ENCODE results near the gene C2orf66.

The C2orf66 gene

DNA sequence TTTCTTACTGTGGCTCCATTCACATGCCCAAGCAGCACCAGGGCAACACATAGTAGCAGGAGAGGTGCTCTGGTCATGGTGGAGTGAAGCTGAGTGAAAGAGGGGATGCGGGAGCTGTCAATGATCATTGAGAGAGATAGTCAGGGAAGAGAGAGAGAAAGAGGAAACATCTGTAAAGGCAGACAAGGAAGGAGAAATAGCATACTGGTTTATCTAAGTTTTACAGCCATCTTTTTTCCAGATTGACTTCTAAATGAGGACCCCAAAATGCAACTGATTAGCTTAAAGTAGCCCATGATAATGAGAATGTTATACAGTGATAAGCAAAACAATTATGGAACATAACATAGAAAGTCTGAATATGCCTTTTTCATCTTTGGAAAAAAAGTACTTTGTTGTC lies at the start of gene C2orf66:
TSS of gene C2orf66 (minus strand) at position 96 of the 400 bp plus-strand sequence. CDS start at position 77, 19 bp downstream.
- DNase-seq (ENCODE audit: low read depth) = no peak

DNA sequence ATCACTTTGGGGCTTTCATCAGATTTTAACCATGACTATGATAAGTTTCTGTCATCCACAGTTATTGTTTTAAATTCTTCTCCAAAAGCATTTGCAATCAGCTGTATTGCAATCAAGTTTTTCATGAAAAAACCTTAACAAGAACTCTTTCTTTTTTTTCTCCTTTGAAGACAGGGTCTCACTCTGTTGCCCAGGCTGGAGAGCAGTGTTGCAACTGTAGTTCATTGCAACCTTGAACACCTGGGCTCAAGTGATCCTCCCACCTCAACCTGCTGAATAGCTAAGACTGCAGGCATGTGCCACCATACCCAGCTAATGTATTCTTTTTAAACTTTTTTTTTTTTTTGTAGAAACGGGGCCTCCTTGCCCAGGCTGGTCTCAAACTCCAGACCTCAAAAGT lies 45.5 kb upstream of the C2orf66 start:
- no peak for DNase-seq (ENCODE audit: low read depth)

DNA sequence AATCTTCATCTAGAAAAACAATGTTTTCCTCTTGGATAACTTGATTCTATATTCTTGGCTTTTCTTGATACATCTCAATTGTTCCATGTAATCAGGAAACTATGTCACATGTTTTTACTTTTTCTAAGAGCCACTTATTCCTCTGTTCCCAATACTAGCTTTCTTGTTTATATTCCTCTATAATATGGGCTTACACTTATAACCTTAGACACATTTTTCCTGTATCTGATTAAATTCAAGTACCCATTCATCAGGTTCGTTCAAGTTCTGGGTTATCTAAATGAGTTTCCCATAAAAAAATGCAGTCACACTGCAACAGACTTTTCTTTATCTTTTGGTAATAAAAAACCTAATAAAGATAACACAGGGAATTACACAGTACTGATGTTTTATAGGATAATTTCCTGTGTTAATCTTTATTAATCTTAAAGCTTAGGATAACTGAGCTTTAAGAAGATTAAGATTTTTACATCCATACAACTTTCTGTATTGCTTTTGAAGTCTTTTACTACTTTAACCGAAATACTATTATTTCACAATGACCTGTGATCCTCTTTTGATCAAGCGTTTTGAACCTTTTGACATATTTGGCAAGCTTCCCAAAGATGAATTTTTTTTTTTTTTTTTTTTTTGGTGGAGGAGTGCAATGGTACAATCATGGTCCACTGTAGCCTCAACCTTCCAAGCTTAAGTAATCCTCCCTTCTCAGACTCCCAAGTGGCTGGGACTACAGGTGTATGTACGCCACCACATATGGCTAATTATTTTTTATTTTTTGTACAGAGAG lies 44.3 kb upstream of the C2orf66 start:
- no peak for DNase-seq (ENCODE audit: low read depth)

DNA sequence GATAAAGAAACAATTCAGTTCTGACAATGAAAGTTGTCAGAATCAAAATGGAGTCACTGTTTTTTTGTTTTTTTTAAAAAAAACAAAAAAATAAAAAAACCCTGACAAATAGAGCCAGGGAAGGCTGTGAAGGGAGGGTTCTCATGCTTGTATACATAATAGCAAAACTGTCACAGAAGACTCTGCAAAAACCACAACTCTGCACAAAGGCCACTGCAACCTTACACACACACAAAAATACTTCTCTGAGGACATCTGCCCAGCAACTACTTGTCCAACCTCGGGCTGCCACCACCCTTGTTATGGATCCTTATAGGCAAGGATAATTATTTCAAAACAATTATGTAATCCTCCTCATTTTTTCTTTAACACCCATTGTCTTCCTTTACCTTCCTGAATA lies 41.9 kb upstream of the C2orf66 start:
- no peak for DNase-seq (ENCODE audit: low read depth)

DNA sequence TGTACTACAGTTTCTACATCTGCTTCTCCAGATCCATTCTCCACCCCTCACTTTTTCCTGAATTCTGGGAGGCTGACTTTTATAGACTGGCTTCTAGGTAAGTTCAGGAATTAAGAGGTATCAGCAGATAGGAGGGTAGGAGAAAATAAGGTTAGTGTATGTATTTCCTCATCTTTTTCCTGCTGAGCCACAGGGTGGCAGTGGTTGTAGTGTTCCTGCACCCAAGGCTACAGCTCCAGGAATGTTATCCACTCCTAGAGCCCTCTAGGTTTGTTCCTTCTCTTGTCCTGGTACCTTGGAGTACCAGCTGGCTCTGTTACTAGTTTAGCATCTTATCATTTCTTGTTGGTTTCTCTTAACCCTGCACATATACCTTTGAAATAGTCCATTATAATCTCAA lies 40.7 kb upstream of the C2orf66 start:
- DNase-seq (ENCODE audit: low read depth) = no peak

DNA sequence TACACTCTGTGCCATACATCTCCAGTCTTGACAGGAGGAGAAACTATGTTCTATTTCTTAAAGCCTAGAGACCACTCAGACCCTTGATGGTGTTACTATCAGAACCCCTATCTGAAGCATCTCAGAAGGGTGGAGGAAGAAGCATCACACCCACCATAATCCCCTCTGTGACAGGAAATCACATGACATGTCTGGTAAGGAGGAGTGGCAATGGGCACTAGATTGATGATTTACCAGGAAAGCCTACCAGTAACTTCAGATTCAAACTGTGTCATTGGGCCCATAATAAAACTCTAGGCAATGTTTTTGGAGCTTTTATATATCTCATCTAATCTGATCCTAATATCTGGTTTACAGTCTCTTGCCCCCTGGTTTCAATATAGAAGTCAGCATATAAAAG lies 37.1 kb upstream of the C2orf66 start:
- DNase-seq (ENCODE audit: low read depth) = no peak

DNA sequence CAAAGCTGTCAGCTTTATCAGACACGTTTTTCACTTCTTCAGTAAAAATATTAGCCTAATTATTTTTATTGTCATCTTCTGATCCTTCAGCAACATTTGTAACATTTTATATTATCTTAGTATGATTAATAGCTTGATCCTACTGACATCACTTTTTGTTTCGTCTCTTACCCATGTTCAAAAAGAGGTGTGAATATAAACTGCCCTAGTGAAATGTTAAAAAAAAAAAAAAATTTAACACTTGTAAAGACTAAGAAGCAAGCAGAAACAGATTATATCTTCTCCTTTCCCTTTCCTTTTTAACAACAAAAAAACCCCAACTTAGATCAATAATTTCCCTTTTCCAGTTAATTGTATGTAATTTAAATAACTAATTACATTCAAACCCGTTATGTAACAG lies 36.2 kb upstream of the C2orf66 start:
- no peak for DNase-seq (ENCODE audit: low read depth)

DNA sequence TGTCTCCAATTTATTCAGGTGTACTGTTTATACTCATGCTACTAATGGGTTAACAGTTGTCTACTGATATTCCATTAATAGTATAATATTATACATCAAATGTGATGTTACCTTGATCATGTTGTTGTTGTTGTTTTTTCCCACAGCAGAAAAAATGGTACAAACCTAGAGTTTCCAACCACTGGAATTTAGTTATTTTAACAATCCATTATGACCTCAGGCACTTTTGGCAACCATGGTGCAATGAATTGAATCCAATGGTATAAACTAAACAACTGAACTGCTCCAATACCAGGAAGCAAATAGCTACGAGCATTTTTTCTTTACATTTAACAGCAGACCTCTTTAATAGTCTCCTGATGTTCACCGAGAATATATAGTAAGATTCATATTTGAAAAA lies 31.0 kb upstream of the C2orf66 start:
- DNase-seq (ENCODE audit: low read depth) = no peak

DNA sequence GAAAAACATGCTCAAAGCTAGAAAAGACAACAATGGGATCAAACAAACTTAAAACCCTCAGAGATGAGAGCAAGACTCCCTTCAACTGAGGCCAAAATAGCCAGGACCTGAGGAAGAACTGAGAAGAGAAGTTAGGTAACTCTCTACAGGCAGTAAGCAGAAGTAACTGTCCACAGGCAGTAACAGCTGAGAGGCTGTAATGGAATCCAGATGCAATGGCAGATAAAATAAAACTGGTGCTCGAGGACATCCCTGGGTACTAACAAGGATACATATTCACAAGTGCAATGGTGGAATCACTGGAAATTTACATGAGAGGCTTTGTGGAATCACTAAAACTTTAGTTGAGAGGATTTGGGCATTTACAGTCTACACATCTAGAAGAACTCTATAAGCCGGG lies 30.4 kb upstream of the C2orf66 start:
- DNase-seq (ENCODE audit: low read depth) = no peak

DNA sequence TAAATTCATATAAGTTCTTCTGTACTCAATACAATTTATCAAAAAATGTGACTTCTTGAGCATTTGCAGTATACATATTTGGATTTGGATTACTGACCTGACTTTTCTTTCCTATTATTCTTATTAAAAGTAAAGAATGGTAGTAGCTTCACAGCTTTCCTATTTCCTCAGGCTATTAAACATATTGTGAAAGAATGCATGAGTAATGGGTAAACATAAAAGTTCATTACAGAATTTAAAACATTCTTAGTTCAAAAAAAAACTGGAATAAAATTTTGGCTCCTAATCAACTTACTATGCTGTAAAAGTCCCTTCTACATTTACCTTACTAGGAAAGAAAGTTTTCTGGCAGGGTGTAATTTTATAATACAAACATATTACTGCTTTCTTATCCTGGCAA lies 27.3 kb upstream of the C2orf66 start:
- DNase-seq (ENCODE audit: low read depth) = no peak

DNA sequence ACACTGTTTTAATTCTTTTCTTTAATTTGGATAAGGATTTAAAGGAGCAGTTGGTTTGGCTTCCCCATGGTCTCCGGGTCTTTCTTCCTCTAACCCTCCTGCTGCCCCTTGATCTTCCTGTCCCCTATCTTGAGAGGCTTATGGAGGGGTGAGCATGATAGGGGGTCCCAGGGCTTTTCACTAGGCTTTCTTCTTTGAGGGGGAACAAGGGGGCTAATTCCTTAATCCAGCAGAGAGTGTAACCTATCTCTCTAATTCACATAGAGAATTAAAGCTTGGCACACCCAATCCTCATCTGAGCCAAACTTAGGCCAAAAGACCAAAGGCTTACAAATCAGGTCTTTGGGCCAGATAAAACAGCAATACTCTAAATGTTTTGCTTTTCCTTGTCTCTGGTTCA lies 21.5 kb upstream of the C2orf66 start:
- no peak for DNase-seq (ENCODE audit: low read depth)

DNA sequence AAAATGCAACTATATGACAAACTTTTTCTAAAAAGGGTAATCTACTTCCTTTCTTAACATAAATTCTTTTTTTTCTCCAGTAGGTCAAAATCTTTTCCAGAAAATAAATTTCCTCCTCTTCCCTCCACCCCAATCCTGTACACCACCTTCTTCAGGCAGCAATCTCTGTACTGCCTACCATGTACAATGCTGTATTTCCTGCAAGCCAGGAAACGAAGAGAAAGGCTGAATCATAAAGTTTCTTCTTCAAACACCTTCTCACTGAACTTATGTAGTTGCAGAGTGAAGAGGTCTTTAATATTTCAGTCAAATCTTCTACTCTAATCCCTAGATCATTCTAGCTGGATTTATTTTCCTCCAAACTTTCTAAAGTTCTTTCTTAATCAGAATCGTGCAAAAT lies 18.2 kb upstream of the C2orf66 start:
- no peak for DNase-seq (ENCODE audit: low read depth)

DNA sequence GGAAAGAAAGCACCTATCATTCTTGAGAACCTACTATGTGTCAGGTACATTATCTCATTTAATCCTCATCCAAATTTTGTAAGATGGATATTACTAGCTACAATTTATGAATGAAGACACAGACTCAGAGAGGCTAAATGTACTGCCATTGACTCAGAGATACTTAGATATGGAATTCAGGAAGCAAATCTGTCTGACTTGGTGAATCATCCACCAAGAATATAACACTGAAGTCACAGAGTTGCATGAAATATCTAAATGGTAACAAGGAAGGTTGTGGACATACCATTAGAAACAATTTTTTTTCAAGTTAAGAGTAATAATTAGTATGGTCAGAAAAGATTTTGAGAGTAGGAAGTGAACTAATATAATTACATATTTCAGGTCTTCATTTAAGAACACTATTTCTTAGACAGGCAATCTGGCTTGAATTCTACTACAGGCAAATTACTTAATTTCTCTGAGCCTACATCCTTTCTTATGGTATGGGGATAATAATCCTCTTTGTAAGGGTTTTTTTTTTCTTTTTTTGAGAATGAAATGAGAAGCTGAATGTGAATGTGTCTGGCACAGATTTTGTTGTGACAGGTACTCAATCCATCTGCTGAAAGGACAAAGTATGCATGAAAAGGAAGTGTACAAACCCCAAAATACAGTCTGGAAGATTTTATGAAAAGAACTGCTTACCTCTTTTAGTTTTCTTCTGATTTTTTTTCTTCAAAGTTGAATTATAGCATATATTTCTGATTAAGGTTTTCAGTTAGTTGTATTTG lies 14.8 kb upstream of the C2orf66 start:
- DNase-seq (ENCODE audit: low read depth) = no peak

DNA sequence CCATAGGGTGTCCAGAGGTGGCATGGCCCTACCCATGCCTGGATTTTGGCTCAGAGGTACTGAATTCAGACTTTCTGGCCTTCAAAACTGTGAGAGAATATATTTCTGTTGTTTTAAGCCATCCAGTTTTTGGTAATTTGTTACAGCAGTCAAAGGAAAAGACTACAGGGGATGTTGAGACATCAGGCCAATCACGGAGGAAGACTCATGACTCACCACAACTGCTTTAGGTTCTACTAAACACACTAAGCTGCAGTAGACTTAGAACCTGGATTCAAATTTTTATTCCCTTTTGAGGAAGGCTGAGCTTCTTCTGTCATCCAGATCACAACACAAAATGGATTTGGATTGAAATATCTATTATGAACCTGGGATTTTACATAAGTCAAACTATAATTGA lies 12.0 kb upstream of the C2orf66 start:
- DNase-seq (ENCODE audit: low read depth) = no peak

DNA sequence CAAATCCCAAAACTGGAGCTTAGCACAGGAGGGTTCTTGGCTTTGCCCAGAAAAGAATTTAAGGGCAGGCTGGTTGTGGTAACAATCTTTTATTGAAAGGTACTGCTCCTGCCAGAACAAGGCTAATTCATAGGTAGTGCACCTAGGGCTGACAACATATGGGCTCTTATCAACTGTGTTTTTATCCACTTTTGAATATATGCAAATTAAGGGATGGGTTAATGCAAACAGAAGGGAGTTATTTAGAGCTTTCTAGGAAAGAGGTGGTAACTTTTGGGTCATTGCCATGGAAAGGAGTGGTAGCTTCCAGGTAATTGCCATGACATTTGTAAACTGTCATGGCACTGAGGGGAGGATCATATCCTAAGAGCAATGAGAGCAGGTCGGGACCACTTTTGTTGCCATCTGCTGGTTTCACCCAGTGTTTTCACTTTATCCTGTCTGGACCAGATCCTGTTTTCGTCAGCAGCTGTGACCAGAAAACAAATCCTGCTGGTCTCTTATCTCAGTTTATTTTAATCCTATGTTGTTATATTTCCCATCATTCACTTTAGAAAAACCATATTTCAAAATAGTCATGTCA lies 981 bp downstream of the C2orf66 start:
- DNase-seq (ENCODE audit: low read depth) = no peak

DNA sequence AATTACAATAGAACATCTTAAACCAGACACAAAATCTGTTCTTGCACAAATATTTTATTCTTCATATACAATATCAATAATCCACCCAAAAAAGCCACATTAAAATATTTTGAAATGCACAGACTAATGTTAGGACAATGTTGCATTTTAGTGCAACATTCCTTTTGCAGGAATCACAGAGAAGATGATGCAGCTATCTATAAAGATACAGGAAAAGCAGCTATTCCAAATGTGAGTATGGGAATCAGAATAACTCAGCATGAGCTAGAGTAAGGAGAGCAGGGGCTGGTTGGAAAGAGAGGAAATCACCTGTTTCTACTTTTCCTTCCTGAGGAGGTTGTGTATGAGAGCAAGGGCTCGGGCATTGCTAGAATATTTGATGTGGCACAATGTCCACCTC lies 4.8 kb downstream of the C2orf66 start:
- no peak for DNase-seq (ENCODE audit: low read depth)

DNA sequence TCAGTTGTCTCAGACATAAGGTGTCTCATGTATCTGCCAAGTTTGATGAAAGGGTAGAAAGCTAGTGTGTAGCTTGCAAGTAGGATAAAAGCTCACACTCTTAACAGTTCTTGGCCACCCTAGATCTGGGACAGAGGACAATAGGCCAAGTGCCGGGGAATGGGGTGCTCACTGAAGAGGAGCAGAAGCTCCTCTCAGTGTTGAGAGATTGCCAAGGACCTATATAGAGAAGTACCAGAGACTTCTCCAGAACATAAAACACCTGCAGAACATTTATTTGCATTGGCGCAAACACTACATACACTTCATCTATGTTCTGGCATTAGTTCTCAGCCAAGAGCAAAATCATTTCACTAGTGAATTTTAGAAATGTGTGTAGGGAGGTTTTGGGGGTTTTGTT lies 6.8 kb downstream of the C2orf66 start:
- no peak for DNase-seq (ENCODE audit: low read depth)

DNA sequence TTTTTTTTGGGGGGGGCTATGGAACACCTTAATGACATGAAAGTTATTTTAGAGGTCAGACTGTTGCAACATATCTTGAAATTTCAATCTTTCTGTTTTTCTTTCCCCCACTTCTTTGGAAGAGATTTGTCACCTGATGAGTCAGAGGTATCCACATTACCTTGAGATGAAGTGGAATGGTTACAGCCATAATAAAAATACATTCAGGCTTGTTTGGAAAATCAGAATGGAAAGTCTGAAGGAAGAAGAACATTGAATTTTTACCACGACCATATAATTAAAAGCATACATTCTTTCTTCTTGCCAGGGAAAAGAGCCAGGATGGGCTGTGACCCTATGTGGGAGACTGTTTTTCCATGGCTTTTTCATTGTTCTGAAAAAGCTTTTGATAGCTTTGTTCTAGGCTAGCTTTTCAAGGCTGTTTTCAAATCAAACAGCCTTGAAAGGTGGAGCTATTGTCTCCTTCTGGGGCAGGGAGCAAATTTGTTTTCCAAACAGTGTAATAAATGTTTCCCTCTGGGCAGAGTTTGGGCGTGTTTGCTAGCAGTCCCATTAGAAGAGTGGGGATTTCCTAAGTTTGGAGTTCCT lies 7.4 kb downstream of the C2orf66 start:
- DNase-seq (ENCODE audit: low read depth) = no peak

DNA sequence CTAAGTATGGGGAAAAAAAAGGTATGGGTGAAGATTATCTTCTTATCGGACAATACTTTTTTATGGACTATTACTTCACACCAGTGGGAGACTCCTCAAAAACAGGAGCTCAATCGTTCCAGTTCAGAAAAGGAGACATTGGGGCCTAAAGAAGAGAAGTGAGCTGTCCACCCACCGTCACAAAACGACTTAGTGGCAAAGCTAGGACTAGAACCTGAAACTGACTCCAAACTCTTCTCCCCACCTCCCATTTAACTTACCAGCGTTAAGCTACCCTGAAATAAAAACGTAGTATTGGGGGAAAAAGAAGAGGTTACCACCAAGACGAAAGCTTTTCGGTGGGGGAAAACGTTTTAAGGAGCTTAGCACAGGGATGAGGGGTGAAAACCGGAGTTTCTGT lies 10.2 kb downstream of the C2orf66 start:
- DNase-seq (ENCODE audit: low read depth) = no peak

DNA sequence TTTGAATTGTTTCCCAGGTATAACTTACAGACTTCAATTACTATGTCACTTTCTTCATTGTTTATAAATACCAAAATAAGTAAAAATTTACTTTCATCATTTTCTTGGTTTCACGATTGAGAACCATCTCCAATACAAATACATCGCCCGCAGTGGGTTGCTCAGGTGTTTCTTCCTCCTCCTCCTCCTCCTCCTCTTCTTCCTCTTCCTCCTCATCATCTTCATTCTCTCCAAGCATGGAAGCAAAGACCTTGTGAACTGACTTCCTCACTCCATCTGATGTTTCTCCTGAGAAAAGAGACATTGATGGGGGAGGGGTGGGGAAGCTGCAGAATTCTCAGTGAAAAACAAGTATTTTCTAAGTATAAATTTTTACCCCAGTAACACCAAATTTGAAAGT lies 16.3 kb downstream of the C2orf66 start:
- DNase-seq (ENCODE audit: low read depth) = no peak

DNA sequence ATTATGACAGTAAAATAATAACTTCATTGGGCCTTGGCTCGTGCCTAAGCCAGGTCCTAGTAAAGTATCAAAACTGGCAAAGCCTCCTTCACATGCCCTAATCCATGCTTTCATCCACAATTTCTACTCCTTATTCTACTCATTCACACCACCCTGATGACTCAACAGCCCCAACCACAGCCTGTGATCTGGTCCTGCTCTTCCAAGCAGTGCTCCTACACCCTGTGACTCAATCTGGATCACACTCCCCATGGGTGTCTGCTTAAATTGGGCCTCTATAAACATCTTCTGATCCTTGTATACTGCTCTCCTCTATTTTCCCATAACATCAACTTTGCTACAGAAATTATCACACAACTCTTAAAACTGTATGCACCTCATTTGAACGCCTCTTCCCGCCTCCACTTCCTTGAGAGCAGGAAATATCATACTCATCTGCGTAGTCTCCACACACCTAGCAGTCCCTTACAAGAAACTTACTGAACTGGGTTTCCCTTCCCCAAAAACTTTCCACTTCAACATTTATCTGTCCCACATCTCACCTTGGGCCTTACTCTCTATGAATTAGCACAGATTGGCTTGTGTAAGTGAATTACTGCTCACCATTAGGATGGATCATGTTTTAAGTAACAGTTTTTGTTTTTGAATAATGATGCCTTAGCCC lies 25.6 kb downstream of the C2orf66 start:
- no peak for DNase-seq (ENCODE audit: low read depth)

DNA sequence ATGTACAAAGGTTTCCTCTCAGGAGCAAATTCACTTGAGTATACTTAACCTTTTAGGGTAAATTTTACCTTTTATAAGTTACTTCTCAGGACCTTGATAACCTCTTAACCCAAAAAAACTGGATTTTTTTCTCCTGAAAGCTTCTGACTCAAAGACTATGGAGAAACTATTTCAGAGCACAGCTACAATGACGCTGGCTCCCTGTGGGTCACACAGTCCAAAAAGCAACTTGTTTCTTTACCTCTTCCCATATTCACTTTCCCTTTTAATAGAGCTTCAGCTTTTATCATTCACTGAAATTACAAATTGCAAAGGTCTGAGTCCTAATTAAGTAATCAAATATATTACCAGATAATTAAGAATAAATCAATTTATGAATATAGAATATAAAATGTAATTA lies 42.1 kb downstream of the C2orf66 start:
- DNase-seq (ENCODE audit: low read depth) = no peak

DNA sequence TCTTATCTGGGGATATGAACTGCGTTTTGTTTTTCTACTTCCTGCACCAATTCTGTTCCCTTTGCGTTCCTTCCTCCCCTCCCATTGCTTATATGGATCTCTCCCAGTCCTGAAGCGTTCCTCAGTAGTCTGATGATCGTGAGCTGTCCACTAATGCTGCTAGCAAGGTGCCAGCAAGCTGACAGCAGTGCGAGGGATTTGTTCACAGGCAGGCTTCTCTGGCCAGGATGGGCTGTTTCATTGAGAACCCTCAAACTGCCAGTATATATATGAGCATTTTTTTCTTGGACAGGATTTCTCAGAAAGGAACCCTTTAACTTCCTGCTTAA lies 49.8 kb downstream of the C2orf66 start:
- DNase-seq (ENCODE audit: low read depth) = no peak

All from stimulated activated CD8-positive, alpha-beta memory T cell treated with anti-CD3 and anti-CD28 coated beads, Interleukin-12 subunit alpha, Interleukin-12 subunit beta, amount 100 ng/mL, for 4 hours (primary cell).